HG03571 (cell line): Measurements from ENCODE around the gene ACVRL1.

Experiments
- ATAC-seq: cut with Tn5 transposase; IDR thresholded peaks from one replicate; pipeline ENCODE4 v1.9.1; 2021; ENCODE audit not compliant: unreplicated experiment

Gene ACVRL1

DNA sequence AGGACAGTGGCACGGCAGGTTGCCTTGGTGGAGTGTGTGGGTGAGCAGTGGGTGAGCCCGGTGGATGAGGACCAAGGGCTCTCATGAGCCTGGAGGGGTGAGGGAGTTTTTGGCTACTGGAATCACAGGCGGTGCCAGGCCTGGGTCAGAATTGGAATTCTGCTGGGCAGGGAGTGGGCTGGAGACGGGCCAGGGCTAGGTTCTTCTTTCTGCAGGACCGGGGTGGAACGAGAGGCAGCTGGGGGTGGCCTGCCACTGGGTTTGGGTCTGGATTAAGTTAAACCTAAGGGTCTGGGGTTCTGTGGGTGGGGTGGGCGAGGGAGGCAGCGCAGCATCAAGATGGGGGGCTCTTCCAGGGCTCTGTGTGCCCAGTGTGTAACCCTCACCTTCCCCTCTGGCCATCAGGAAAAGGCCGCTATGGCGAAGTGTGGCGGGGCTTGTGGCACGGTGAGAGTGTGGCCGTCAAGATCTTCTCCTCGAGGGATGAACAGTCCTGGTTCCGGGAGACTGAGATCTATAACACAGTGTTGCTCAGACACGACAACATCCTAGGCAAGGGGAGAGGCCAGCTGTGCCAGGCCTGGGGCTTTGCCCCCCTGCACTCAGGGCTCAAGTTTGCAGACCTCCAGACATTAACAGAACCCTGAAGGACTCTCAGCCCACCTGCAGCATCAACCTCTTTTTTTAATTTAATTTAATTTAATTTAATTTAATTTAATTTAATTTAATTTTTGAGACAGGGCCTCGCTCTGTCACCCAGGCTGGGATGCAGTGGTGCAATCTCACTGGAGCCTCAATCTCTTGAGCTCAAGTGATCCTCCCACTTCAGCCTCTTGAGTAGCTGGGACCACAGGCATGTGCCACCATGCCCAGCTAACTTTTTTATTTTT, 7.0 kb downstream of the ACVRL1 start:
- no peak for ATAC-seq

GRCh38 chr12:51915003-51915625, 7.8 kb downstream of the ACVRL1 start:
- ATAC-seq: no peak

- ATAC-seq: no peak
Measured at GRCh38 chr12:51915951-51916350, 8.6 kb downstream of the ACVRL1 start.

- no peak for ATAC-seq
Measured at GRCh38 chr12:51917041-51917590, 9.8 kb downstream of the ACVRL1 start.

DNA sequence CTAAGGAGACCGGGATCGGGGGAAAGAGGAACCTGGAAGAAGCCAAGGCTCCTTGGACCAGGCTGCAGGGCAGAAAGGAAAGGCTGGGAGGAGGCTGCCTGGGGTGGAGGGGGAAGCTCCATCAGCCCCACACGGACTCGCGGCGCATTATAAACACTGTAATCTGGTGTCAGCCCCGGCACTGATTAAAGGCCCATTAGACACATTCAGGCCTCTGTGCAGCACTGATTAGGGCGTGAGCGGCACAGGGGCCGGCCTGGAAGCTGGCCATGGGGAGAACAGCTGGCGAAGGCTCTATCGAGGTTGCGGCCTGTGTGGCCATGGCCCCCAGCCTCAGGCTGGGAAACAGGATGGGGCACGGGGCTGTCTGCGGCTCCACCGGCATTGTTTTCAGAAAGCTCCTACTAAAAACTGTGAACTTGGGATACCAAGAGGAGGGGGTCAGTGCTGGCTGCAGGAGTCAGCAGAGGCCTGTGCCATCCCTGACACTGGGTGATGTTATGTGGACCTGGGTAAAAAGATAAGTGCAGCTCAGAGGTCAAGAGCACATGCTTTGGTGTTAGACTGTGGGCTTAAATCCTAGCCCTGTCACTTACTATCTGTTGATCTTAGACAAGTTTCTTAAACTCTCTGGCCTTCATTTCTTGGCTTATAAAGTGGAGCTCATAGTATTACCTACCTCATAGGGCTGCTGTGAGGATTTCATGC, 10.6 kb downstream of the ACVRL1 start:
- no peak for ATAC-seq

DNA sequence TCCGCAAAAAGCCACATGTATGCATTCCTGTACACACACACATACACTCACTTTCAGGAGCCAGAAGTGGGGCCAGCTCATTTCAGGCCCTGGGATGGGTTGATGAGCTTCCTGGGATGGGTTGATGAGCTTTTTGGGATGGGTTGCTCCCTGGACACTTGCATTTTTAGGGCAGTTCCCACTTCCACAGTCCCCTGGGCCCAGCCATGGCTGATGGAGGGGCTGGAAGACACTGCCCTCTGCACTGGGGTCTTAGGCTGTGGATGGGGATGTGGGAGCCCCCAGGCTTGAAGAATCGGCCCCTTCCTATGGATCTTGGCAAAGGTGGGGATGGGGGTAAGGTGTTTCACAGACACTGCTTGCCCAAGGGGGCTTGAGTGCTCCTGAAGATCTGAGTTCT, 12.7 kb downstream of the ACVRL1 start:
- no peak for ATAC-seq

GRCh38 chr12:51921017-51921725, 13.9 kb downstream of the ACVRL1 start:
- no peak for ATAC-seq

DNA sequence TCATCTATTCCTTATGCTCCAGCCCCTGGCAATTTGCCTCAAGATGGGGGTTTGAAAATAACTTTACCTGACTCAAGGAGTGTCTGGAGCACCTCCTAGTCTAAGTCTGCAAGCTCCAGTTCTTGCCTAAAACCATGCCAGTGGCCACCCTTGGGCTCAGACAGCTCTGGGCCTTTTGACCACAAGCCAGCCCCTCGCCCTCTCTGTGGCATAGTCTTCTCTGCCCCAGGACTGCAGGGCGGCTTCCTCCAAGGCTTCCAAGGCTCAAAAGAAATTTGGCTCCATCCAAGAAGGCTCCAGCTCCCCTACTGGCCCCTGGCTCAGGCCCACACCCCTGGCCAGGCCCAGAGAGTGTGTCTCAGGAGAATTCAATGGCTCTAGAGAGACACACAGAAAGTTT, 14.8 kb downstream of the ACVRL1 start:
- ATAC-seq: no peak

- ATAC-seq: no peak
Measured at GRCh38 chr12:51922762-51923505, 15.6 kb downstream of the ACVRL1 start.

GRCh38 chr12:51923506-51924365, 16.4 kb downstream of the ACVRL1 start:
- ATAC-seq: no peak

DNA sequence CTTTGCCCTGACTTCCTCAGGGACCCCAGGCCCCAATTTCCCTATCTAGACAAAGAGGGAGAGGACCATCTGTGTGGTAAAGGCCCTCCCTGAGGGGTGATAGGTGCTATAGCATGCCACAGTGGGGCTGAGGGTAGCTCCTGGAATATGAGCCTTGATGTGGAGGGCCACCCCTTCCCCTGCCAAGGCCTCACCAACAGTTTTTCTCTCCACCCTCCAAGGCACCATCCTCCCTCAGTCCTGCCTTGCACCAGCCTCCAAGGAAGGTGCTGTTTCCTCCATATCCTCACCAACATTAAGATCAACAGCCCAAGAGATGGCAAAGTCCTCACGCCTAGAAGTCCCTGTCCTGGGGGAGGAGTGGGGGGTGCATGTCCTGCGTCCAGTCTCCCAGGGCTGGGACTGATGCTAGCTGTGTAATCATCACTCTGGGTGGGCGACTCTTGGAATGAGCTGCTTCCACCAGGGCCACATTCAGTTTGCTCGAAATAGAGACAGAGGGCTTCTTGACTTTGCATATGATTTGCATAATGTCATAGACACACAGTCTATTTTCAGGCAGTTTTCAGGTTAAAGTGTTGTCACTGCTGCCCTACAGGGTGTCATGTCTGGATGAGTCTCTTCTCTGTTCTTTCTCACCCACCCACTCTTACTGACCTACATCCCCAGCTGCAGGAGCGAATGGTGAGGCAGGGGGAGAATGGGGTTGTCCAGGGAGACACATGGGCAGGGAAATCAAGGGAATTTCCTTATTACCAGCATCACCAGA, 17.4 kb downstream of the ACVRL1 start:
- ATAC-seq: no peak

GRCh38 chr12:51925346-51926063, 18.2 kb downstream of the ACVRL1 start:
- no peak for ATAC-seq

- no peak for ATAC-seq
Measured at GRCh38 chr12:51926064-51926632, 18.8 kb downstream of the ACVRL1 start.

GRCh38 chr12:51926718-51927117, 19.4 kb downstream of the ACVRL1 start:
- ATAC-seq: no peak

DNA sequence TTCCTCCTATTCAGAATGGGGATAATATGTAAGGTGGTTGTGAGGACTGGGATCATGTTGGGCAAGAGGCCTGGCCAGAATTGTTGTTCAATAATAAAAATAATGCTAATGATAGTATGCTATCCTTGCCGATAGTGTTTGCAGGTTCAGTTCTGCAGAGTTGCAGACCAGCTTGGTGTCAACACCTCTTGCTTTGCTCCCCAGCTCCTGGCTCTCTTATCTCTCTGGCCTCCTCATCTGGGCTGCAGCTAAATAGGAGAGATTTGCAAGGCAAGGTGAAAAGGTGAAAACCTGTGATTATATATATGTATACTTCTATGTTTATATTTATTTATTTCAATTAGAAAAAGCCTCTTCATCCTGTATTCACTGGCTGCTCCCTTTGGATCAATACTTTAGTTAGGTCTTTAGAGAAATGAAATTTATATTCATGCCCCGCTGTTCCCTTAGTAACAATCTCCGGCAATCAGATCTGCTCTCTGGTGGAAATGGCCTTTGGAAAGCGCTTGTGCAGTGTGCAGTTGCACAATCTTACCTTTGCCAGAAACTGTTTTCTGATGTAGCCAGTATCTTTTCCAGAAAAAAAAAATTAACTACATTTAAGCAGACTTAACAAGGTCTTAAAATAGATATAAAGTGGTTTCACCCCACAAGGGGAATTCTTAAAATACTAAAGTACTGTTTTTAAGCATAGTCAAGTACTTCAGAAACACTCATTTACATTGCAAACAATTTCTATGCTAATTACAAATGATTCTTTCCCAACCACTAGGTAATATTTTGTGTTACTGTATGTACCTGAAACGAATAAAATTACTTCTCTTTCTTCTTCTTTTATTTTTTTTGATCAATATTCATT, 25.1 kb downstream of the ACVRL1 start:
- ATAC-seq: no peak

DNA sequence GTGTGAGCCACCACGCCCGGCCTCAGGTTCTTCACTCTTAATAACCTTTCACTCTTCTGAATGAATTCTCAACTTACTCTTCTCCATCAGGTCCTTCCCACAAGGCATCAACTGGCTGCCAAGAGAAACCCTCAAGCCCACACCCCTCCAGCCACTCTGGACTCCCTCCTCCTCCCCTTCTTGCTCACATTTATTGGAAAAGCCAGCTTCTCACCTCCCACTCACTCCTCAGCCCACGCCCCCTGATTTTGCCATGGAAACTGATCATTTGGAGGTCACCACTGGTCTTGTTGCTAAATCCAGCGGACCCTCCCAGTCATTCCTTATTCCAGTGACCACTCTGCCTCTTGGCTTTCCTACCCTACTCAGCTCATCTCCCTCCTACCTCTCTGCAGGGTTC, 26.8 kb downstream of the ACVRL1 start:
- ATAC-seq: no peak

GRCh38 chr12:51937926-51938325, 30.6 kb downstream of the ACVRL1 start:
- no peak for ATAC-seq
